OCI-LY1 (cell line): ENCODE results near the gene FEZ2.

Experiments
- H2AFZ ChIP-seq: fragments of 200-600 bp; sonication (generic), shearing (Covaris generic); 2 replicates; pipeline ENCODE4 v1.6.0; 2014; ENCODE audit warnings: antibody characterized with exemption, mild to moderate bottlenecking, low read length
- H3F3A ChIP-seq: fragments of 200-600 bp; sonication (generic), shearing (Covaris generic); 2 replicates; pipeline ENCODE4 v1.6.0; 2014; ENCODE audit warnings: mild to moderate bottlenecking, antibody characterized with exemption, low read length, moderate library complexity; ENCODE audit not compliant: insufficient read depth
- H3K27ac ChIP-seq: fragments of 200-600 bp; sonication (generic); 2 replicates; pipeline ENCODE4 v1.5.1; 2014; ENCODE audit warnings: low read length, mixed run types, mild to moderate bottlenecking, low read depth; ENCODE audit not compliant: poor library complexity, severe bottlenecking
- H3K27me3 ChIP-seq: fragments of 200-600 bp; sonication (generic); 2 replicates; pipeline ENCODE4 v1.6.0; 2014; ENCODE audit warnings: antibody characterized with exemption, mild to moderate bottlenecking, low read length, moderate library complexity; ENCODE audit not compliant: insufficient read depth
- H3K36me3 ChIP-seq: fragments of 200-600 bp; sonication (generic); 2 replicates; pipeline ENCODE4 v1.6.1; 2014; ENCODE audit warnings: mild to moderate bottlenecking, antibody characterized with exemption, low read length, moderate library complexity, mixed read lengths; ENCODE audit not compliant: insufficient read depth
- H3K4me1 ChIP-seq: fragments of 200-600 bp; sonication (generic); 2 replicates; pipeline ENCODE4 v1.5.1; 2014; ENCODE audit warnings: mild to moderate bottlenecking, low read length, moderate library complexity; ENCODE audit not compliant: insufficient read depth, severe bottlenecking
- H3K4me2 ChIP-seq: fragments of 200-600 bp; sonication (generic), shearing (Covaris generic); 2 replicates; pipeline ENCODE4 v1.6.1; 2014; ENCODE audit warnings: low read length
- H3K4me3 ChIP-seq: fragments of 200-600 bp; sonication (generic); 2 replicates; pipeline ENCODE4 v1.5.1; 2014; ENCODE audit warnings: low read length, low read depth, mild to moderate bottlenecking, mixed read lengths; ENCODE audit not compliant: poor library complexity, severe bottlenecking
- H3K79me2 ChIP-seq: fragments of 200-600 bp; shearing (Covaris generic); 2 replicates; pipeline ENCODE4 v1.6.1; 2016; ENCODE audit warnings: mixed run types, low read length, mixed read lengths; ENCODE audit not compliant: insufficient read depth
- H3K9ac ChIP-seq: fragments of 200-600 bp; sonication (generic), shearing (Covaris generic); 2 replicates; pipeline ENCODE4 v1.6.1; 2014; ENCODE audit warnings: mild to moderate bottlenecking, low read length, mixed read lengths
- H3K9me2 ChIP-seq: fragments of 200-600 bp; sonication (generic), shearing (Covaris generic); 2 replicates; pipeline ENCODE4 v1.6.1; 2014; ENCODE audit warnings: low read depth, mild to moderate bottlenecking, low read length, mixed read lengths
- H3K9me3 ChIP-seq: fragments of 200-600 bp; shearing (Covaris generic); 2 replicates; pipeline ENCODE4 v1.6.1; 2014; ENCODE audit warnings: low read length, mixed read lengths
- H4K20me1 ChIP-seq: fragments of 200-600 bp; sonication (generic), shearing (Covaris generic); 2 replicates; pipeline ENCODE4 v1.6.0; 2016; ENCODE audit warnings: mild to moderate bottlenecking, low read length; ENCODE audit not compliant: insufficient read depth
- EZH2 ChIP-seq: fragments of 200-600 bp; sonication (generic), shearing (Covaris generic); IDR thresholded peaks from 2 replicates; pipeline ENCODE4 v1.8.0; 2017; ENCODE audit warnings: borderline replicate concordance, mixed run types, mild to moderate bottlenecking, antibody characterized with exemption, low read length, moderate library complexity, mixed read lengths
- TF ChIP-seq, protein P1 (sequence below): fragments of 200-600 bp; sonication (generic), shearing (Covaris generic); IDR thresholded peaks from 2 replicates; pipeline ENCODE4 v1.5.1; 2017; ENCODE audit warnings: mild to moderate bottlenecking, antibody characterized with exemption, low read length, moderate library complexity, mixed read lengths

FEZ2 gene

DNA sequence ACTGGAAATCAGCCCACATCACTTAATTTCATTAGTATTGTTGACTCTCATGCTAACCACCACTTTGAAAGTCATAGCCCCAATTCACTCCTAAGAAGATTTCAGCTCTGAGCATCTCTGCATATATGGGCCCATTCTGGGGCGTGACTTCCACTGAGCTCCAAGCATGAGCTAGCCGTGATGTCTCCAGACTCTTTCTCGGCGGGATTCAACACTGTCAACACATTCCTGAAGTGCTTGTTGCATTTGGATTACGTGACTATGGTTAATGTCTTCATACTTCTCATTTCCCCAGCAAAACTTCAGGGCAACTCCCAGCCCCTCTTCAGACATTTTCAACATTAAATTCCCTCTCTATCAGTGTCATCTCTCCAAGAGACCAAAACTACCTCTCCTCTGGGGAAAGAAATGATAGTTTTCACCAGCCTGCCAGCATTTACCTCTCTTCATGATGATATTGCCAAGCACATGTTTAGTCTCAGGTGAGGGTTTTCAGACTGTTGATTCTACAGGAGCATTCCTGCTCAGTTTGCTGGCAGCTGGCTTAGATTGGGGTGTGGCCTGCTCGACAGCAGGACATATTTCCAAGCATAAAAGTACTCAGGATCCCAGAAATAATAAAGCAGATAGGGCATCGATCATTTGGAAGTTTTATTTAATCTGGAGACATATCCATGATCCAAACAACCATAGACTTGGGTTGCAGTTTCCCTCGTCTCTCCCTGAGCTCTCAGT lies 81.7 kb downstream of the FEZ2 start:
- H3K27me3 ChIP-seq = no peaks in the 10 kb centered on the region; the same call in 1 of the 2 replicates
- no peak overlapping the region for H3K4me2 ChIP-seq
- no peaks in the 10 kb centered on the region for H3K79me2 ChIP-seq
- no peak overlapping the region for H3K27ac ChIP-seq
- no peaks in the 10 kb centered on the region for H3K36me3 ChIP-seq
- no peak overlapping the region for H3K4me3 ChIP-seq
- H3K9ac ChIP-seq = no peak overlapping the region
- H4K20me1 ChIP-seq = no peaks in the 10 kb centered on the region
- H2AFZ ChIP-seq = no peak overlapping the region
- no peaks in the 10 kb centered on the region for H3K4me1 ChIP-seq
- no peaks in the 10 kb centered on the region for H3K9me3 ChIP-seq
- H3K9me2 ChIP-seq = no peaks in the 10 kb centered on the region
- no peaks in the 10 kb centered on the region for H3F3A ChIP-seq
- no peak for TF ChIP-seq EZH2
- TF ChIP-seq, protein P1, sequence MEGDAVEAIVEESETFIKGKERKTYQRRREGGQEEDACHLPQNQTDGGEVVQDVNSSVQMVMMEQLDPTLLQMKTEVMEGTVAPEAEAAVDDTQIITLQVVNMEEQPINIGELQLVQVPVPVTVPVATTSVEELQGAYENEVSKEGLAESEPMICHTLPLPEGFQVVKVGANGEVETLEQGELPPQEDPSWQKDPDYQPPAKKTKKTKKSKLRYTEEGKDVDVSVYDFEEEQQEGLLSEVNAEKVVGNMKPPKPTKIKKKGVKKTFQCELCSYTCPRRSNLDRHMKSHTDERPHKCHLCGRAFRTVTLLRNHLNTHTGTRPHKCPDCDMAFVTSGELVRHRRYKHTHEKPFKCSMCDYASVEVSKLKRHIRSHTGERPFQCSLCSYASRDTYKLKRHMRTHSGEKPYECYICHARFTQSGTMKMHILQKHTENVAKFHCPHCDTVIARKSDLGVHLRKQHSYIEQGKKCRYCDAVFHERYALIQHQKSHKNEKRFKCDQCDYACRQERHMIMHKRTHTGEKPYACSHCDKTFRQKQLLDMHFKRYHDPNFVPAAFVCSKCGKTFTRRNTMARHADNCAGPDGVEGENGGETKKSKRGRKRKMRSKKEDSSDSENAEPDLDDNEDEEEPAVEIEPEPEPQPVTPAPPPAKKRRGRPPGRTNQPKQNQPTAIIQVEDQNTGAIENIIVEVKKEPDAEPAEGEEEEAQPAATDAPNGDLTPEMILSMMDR = no peak

DNA sequence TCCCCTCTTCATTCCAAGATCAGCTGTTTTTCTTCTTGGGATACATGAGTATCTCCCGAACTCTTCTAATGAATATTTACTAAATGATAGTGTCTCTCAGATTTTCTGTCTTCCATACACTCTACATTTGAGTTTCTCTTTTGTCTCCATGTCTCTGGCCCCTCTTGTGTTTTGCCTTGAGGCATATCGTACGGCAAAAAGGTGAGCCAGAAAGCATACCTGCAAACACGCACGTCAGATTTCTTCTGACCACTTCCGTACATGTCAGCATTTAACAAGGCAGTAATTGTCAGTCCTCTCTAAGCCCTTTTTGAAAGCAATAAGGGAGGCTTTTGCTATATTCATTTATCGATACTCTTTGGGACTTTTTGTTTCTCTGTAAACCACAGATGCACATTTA lies 82.4 kb downstream of the FEZ2 start:
- Histone ChIP-seq H4K20me1 (no peaks in the 10 kb centered on the region), H3K79me2 (no peaks in the 10 kb centered on the region), H3K9me3 (no peaks in the 10 kb centered on the region), H3K36me3 (no peaks in the 10 kb centered on the region), H3K9me2 (no peaks in the 10 kb centered on the region), H3K9ac (no peak overlapping the region), H3K4me2 (no peak overlapping the region), H3K4me1 (no peaks in the 10 kb centered on the region), H3K4me3 (no peak overlapping the region), H3F3A (no peaks in the 10 kb centered on the region), H2AFZ (no peak overlapping the region), H3K27ac (no peak overlapping the region), H3K27me3 (no peaks in the 10 kb centered on the region; the same call in 1 of the 2 replicates)
- no peak for TF ChIP-seq EZH2

DNA sequence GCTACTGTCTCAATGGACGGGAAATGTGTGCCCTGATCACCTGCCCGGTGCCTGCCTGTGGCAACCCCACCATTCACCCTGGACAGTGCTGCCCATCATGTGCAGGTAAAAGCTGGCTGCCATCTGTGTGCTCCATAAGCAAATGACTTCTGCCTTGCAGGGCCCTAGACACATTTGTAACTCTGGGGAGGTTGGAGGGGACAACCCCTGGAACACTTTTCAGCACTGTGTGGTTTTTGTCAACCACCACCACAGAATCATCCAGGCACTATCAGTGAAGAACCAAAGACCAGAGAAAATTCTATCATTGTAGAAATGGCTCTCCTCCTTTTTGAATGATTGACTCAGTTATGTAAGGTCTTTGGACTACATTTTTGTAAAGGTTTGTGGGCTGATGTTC lies 84.3 kb downstream of the FEZ2 start:
- no peaks in the 10 kb centered on the region; the same call in 1 of the 2 replicates for H3K27me3 ChIP-seq
- no peaks in the 10 kb centered on the region for H3F3A ChIP-seq
- no peak overlapping the region for H2AFZ ChIP-seq
- H3K4me3 ChIP-seq = no peak overlapping the region
- H3K9me2 ChIP-seq = no peaks in the 10 kb centered on the region
- no peaks in the 10 kb centered on the region for H4K20me1 ChIP-seq
- H3K9me3 ChIP-seq = no peaks in the 10 kb centered on the region
- H3K36me3 ChIP-seq = no peaks in the 10 kb centered on the region
- H3K4me2 ChIP-seq = no peak overlapping the region
- no peaks in the 10 kb centered on the region for H3K79me2 ChIP-seq
- no peak for TF ChIP-seq EZH2
- TF ChIP-seq, protein P1 = no peak
- no peak overlapping the region for H3K27ac ChIP-seq
- H3K4me1 ChIP-seq = no peaks in the 10 kb centered on the region
- no peak overlapping the region for H3K9ac ChIP-seq

DNA sequence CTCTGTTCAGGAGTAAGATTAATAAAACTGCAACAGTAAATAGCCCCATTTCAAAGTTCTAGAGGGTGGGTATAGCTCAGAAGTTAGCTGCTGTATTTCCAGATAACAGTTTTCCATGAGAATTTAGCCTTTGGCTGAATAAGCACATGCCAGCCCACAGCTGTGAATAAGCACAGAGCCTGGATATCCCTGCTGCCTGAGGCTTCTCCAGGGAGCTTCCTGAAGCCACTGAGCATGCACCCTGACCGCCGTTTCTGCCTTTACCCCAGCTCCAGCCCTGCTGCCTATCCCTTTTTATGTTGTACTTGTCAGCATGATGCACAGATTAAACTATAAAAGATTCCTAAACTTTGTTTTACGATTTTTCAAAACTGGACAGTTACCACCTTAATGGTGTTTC lies 85.3 kb downstream of the FEZ2 start:
- no peaks in the 10 kb centered on the region for H3K9me3 ChIP-seq
- H3K36me3 ChIP-seq = no peaks in the 10 kb centered on the region
- no peak overlapping the region for H3K27ac ChIP-seq
- no peaks in the 10 kb centered on the region; the same call in 1 of the 2 replicates for H3K27me3 ChIP-seq
- no peak overlapping the region for H3K9ac ChIP-seq
- no peak overlapping the region for H3K4me3 ChIP-seq
- H4K20me1 ChIP-seq = no peaks in the 10 kb centered on the region
- H3K79me2 ChIP-seq = no peaks in the 10 kb centered on the region
- no peaks in the 10 kb centered on the region for H3K9me2 ChIP-seq
- no peaks in the 10 kb centered on the region for H3K4me1 ChIP-seq
- no peak overlapping the region for H3K4me2 ChIP-seq
- no peak for TF ChIP-seq EZH2
- TF ChIP-seq, protein P1 = no peak
- H2AFZ ChIP-seq = no peak overlapping the region
- no peaks in the 10 kb centered on the region for H3F3A ChIP-seq
